Measurements from ENCODE around the gene ALX3. TPM values are rescaled to one million over a fixed set of nuclear protein-coding genes. Genes with fewer than 3 reads are reported as not detected.

Gene ALX3
- total RNA-seq, 1 experiment from 2014 or later: 0.15 TPM

- TF ChIP-seq AR (CRISPR knock-in tag; IDR thresholded peaks at IDR 0.05): no peak
- TF ChIP-seq GABPB1 (CRISPR knock-in tag; IDR thresholded peaks at IDR 0.05): no peak
- TF ChIP-seq SMAD4 (CRISPR knock-in tag; IDR thresholded peaks at IDR 0.05): no peak
Observed at GRCh38 chr1:110094931-110095654, 24.6 kb upstream of the ALX3 start (continued).

DNA sequence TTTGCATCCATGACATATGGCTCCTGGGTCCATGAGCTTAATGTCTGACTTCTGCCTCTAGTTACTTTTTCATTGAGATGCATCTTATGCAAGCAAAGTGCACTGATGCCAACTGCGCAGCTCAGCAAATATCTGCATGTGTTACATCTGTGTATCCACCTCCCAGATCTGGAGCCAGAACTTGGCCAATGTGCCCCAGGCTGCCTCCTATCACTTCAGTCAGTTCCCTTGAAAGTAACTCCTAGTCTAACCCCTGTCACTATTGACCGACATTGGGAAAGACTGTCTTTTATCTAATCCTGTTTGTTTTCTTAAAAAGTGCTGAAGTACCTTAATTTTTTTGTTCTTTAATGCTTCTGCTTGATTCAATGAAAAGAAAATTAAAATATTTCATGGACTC lies 22.5 kb upstream of the ALX3 start:
- CTCF ChIA-PET: interaction anchor here (3.0 to 6.4 kb wide), 3 partner anchors 9 to 33 kb away, joined by 17 to 291 read pairs (median 95); partner anchors contain the start of gene UBL4B
- peaks cover 11% of the 10 kb centered on the region for H3K4me1 Mint-ChIP-seq
- H3K36me3 Mint-ChIP-seq: no peaks in the 10 kb centered on the region
- TF ChIP-seq ZNF425 (CRISPR knock-in tag; conservative IDR thresholded peaks at IDR 0.05): no peak
- TF ChIP-seq, protein P1, sequence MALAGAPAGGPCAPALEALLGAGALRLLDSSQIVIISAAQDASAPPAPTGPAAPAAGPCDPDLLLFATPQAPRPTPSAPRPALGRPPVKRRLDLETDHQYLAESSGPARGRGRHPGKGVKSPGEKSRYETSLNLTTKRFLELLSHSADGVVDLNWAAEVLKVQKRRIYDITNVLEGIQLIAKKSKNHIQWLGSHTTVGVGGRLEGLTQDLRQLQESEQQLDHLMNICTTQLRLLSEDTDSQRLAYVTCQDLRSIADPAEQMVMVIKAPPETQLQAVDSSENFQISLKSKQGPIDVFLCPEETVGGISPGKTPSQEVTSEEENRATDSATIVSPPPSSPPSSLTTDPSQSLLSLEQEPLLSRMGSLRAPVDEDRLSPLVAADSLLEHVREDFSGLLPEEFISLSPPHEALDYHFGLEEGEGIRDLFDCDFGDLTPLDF (CRISPR knock-in tag; IDR thresholded peaks at IDR 0.05): no peak
- TF ChIP-seq, protein P2, sequence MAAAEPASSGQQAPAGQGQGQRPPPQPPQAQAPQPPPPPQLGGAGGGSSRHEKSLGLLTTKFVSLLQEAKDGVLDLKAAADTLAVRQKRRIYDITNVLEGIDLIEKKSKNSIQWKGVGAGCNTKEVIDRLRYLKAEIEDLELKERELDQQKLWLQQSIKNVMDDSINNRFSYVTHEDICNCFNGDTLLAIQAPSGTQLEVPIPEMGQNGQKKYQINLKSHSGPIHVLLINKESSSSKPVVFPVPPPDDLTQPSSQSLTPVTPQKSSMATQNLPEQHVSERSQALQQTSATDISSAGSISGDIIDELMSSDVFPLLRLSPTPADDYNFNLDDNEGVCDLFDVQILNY (CRISPR knock-in tag; IDR thresholded peaks at IDR 0.05): no peak
- TF ChIP-seq, protein P3, sequence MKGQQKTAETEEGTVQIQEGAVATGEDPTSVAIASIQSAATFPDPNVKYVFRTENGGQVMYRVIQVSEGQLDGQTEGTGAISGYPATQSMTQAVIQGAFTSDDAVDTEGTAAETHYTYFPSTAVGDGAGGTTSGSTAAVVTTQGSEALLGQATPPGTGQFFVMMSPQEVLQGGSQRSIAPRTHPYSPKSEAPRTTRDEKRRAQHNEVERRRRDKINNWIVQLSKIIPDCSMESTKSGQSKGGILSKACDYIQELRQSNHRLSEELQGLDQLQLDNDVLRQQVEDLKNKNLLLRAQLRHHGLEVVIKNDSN (CRISPR knock-in tag; IDR thresholded peaks at IDR 0.05): no peak
- no peak for TF ChIP-seq TEAD4 (CRISPR knock-in tag; IDR thresholded peaks at IDR 0.05)
- no peak for TF ChIP-seq ATF1 (CRISPR knock-in tag; IDR thresholded peaks at IDR 0.05)
- TF ChIP-seq GRHL2 (CRISPR knock-in tag; IDR thresholded peaks at IDR 0.05; ENCODE audit: insufficient replicate concordance, severe bottlenecking): no peak
- TF ChIP-seq ZNF263 (CRISPR knock-in tag; IDR thresholded peaks at IDR 0.05; ENCODE audit: low read depth): no peak
- no peak overlapping the region for H3K27ac Mint-ChIP-seq
- H3K9me3 Mint-ChIP-seq: no peaks in the 10 kb centered on the region
- ATAC-seq (no peak), DNase-seq (ENCODE audit: low spot score) (no peak)
- POLR2A ChIA-PET: interaction anchor here (0.6 kb wide), 1 partner anchor 243 kb away, joined by 5 read pairs; no protein-coding TSS in a partner anchor
- H3K4me3 Mint-ChIP-seq: no peak overlapping the region
- H3K27me3 Mint-ChIP-seq (ENCODE audit: low read depth): peaks cover 5% of the 10 kb centered on the region

DNA sequence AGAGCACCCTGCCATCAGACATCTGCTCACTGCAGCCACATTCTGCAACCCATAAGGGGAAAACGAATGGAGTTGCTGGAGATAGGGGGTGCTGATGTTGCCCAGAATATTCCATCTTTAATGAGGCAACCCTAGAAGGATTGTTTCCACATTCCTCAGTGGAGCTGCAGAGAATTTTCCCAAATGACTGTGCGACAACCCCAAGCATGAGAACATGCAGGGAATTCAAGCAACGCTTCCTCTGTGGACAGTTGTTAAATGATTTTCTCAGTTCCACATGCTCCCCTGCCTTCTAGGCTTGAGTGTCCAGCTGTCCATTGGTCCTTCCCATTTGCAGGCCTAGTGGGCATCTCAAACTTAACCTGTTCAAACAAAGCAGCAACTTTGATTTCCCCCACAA lies 21.3 kb upstream of the ALX3 start:
- ChIA-PET POLR2A (interaction anchor here (1.2 kb wide), 1 partner anchor 15 kb away, joined by 3 read pairs; no protein-coding TSS in a partner anchor), CTCF (interaction anchor here (1.0 to 6.4 kb wide), 10 partner anchors 10 to 221 kb away, joined by 3 to 291 read pairs (median 6); partner anchors contain the start of genes AHCYL1, ALX3 and UBL4B)
- Mint-ChIP-seq H3K4me1 (peaks cover 11% of the 10 kb centered on the region), H3K27me3 (ENCODE audit: low read depth) (peaks cover 17% of the 10 kb centered on the region), H3K9me3 (no peaks in the 10 kb centered on the region), H3K4me3 (no peak overlapping the region), H3K36me3 (no peaks in the 10 kb centered on the region), H3K27ac (no peak overlapping the region)
- DNase-seq (ENCODE audit: low spot score) (no peak), ATAC-seq (no peak)
- TF ChIP-seq OVOL2 (CRISPR knock-in tag; IDR thresholded peaks at IDR 0.05; ENCODE audit: borderline replicate concordance) (no peak), TEAD1 (CRISPR knock-in tag; IDR thresholded peaks at IDR 0.05) (no peak), PRDM15 (CRISPR knock-in tag; IDR thresholded peaks at IDR 0.05) (no peak), ZNF138 (CRISPR knock-in tag; conservative IDR thresholded peaks at IDR 0.05) (no peak), RORB (CRISPR knock-in tag; IDR thresholded peaks at IDR 0.05) (no peak), IRF2 (CRISPR knock-in tag; IDR thresholded peaks at IDR 0.05; ENCODE audit: borderline replicate concordance, low read depth) (no peak), CDX4 (CRISPR knock-in tag; IDR thresholded peaks at IDR 0.05; ENCODE audit: borderline replicate concordance) (no peak), ATF1 (CRISPR knock-in tag; IDR thresholded peaks at IDR 0.05) (no peak)
- TF ChIP-seq, protein P1 (CRISPR knock-in tag; IDR thresholded peaks at IDR 0.05): no peak

Measured in WTC11 (cell line).